Measurements from ENCODE around the gene DNAJB2.
"Not testable (repeated sequence)": the region's sequence is repeated elsewhere in the genome, so short reads cannot be mapped to it uniquely, and the experiment has no call there.

The DNAJB2 gene

DNA sequence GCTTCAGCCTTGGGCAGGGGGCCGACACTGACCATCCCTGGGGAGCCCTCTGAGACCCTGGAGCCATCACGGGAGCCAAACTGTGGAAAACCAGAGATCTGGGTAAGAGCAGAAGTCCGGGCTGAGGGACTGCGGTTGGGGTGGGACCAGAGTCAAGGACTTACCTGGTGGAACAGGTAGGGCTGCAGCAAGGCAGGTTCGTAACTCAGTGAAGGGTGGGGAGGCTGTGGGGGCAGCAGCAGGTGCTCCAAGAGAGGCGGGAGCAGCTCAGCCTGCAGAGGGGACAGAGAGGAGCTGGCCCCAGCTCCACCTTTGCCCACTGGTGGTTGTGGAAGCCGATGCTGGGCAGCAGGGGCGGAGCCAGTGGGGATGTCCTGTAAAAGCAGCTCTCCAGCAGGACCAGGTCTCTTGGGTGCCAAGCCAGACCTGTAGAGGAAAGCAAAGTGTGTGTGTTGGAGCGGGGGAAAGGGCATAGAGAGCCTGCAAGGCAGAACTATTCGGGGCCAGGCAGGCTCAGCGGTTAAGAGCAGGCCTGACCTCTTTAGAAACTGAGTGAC lies 23.3 kb downstream of the DNAJB2 start:
- no peak for DNase-seq (ENCODE audit: low spot score)

GRCh38 chr2:219304223-219304622 lies 25.1 kb downstream of the DNAJB2 start:
- no peak for DNase-seq (ENCODE audit: low spot score)

DNA sequence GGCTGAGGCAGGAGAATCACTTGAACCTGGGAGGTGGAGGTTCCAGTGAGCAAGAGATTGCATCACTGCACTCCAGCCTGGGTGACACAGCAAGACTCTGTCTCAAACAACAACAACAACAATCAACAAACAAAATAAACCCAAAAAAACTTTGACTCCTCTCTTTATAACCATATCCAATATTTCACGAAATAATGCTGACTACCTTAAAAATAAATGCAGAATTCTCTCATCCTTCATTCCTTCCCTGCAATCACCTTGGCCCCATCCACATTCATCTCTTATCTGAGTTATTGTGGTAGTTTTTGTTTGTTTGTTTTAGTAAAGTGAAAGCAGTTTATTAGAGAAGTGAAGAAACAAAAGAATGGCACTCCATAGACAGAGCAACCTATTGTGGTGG lies 26.9 kb downstream of the DNAJB2 start:
- DNase-seq (ENCODE audit: low spot score), result no peak

GRCh38 chr2:219308142-219309101 lies 29.3 kb downstream of the DNAJB2 start:
- peak; percentile 86 for DNase-seq (ENCODE audit: low spot score)

DNA sequence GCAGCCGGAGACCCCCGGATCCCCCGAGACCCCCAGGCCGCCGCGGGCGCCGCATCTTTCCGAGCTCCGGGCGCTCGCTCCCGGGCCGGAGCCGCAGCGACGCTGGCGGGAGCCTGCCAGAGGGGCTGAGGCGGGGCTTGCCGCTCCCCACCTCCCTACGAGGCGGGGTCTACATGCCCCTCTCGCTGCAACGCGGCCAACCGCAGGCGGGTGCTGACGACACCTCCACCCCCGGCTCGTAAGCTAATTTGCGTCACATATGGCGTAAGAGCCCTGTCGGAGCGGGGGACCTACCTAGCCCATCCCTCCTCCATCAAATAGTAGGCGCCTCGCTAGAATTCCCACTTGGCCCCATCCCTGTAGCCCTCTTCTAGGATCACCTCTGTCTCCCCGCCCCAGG lies 30.1 kb downstream of the DNAJB2 start, which contains the start of gene PTPRN:
PTPRN (minus strand) TSS at position 124 of the 400 bp plus-strand sequence; CDS start at position 55, 69 bp downstream.
- DNase-seq (ENCODE audit: low spot score), result no peak

- DNase-seq (ENCODE audit: low spot score), result not testable (repeated sequence)
Measured at GRCh38 chr2:219312683-219313263, 33.6 kb downstream of the DNAJB2 start.

DNA sequence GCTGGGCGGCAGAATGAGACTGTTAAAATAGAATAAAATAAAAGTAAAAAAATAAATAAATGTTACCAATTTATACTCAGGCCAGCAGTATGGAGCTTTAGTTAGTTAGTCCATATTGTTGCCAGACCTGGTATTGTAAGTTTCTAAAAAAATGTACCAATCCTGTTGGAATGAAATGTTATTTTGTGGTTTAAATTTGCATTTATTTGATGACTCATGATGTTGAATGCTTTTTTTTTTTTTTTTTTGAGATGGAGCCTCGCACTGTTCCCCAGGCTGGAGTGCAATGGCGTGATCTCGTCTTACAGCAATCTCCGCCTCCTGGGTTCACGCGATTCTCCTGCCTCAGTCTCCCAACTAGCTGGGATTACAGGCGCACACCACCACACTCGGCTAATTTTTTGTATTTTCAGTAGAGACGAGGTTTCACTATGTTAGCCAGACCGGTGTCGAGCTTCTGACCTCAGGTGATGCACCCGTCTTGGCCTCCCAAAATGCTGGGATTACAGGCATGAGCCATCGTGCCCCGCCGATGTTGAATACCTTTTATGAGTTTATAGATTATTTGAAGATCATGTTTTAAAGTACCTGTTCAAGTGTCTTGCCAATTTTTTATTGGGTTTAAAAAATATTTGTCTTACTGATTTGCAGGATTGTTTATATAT lies 35.8 kb downstream of the DNAJB2 start:
- DNase-seq (ENCODE audit: low spot score), result no peak

- DNase-seq (ENCODE audit: low spot score), result no peak
Measured at GRCh38 chr2:219323434-219323833, 44.3 kb downstream of the DNAJB2 start.

DNA sequence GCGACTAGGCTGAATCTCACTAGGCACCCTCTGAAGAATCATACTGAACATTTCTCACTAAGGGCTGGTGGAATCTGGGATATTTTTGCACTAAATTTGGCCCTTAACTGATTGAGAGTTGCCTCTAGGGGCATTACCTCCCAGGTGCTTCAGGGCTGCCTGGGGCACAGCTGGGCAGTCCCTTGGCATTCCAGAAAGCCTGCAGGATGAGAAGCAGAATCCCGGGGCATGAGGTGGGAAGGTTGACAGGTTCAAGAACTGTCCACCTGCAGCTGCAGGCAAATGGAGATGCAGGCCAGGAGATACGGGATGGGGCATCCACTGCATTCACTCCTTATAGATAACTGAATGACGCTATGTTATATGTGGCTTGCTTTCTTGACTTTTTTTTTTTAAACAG lies 46.0 kb downstream of the DNAJB2 start:
- no peak for DNase-seq (ENCODE audit: low spot score)

GRCh38 chr2:219325657-219326315 lies 46.6 kb downstream of the DNAJB2 start:
- DNase-seq (ENCODE audit: low spot score), result no peak

DNA sequence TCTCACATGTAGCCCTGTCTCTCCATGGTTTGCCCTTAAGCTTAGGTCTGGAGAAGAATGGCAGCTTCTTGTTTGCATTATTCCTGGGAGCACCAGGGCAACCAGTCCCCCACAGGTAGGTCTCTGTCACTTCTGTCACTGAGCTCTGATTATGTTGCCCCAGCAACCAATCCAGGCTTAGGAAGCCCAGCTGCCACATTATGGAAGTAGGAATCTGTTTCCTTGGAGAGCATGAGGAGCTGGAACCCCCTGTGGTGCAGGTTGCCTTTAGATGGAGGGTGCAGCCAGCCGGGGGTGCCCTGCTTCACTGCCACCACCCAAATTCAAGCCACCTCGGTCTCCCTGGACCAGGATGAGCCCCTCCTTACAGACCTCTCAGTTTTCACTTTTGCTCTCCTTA lies 48.6 kb downstream of the DNAJB2 start:
- no peak for DNase-seq (ENCODE audit: low spot score)

GRCh38 chr2:219331560-219332213 lies 52.5 kb downstream of the DNAJB2 start:
- DNase-seq (ENCODE audit: low spot score), result peak; percentile 41

GRCh38 chr2:219332542-219332941 lies 53.4 kb downstream of the DNAJB2 start, which contains the start of gene RESP18:
RESP18 (minus strand) TSS chr2:219332744.
- DNase-seq (ENCODE audit: low spot score), result no peak

- DNase-seq (ENCODE audit: low spot score), result no peak
Measured at GRCh38 chr2:219334076-219334475, 54.9 kb downstream of the DNAJB2 start.

DNA sequence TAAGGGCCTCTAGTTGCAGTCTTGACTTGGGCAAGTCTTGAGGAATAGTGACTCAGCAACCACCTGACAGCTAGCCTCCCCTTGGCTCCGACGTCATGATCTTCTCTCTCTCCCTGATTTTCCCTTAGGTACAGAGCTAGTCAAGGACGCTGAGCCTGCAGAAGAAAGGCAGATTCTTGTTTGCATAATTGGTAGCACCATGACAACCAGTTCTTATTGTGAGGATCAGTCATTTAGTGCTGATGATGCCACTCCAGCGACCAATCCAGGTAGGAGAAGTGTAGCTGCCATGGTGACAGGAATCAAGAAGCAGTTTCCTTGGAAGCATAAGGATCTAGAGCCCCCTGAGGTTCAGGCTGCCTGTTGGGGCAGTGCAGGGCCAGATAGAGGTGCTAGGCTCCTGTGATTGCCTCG lies 56.2 kb downstream of the DNAJB2 start:
- no peak for DNase-seq (ENCODE audit: low spot score)

Data from HuH-7.5 (cell line).